ENCODE measurements around the gene AEBP2.
"Not testable (repeated sequence)": the region's sequence is repeated elsewhere in the genome, so short reads cannot be mapped to it uniquely, and the experiment has no call there.

- not testable (repeated sequence) for TF ChIP-seq CTCF, POLR2A, POLR2AphosphoS5, EP300 (IDR thresholded peaks at IDR 0.05)
Observed at GRCh38 chr12:19392644-19393043, 46.6 kb upstream of the AEBP2 start.
